ENCODE measurements around the gene ERGIC1. TPM values are rescaled to one million over a fixed set of nuclear protein-coding genes. Genes with fewer than 3 reads are reported as not detected.

The ERGIC1 gene
- total RNA-seq, 1 donor from 2014 or later, result 46.4 TPM

DNA sequence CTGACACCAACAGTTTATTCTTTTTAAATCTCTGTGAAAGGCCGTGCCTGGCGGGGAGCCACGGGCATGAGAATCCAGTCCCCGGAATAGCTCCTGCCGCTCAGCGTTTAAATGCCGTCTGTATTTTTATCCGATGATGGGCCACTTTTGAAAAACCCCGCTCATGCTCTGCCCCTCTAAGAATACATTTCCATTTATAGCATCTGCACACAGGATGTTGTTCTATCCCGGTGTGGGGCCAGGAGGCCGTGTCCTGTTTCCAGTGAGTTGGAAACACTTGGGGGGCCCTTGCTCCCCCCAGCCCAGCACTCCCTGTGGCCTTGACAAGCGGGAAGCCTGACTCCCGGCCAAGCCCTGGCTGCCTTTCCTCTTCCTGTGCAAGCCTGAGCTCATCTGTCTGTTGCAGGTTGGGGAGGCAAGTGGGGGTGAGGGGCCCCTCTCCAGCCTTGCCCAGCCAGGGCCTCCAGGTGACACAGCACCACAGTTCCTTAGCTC is 39.0 kb downstream of the ERGIC1 start:
- H3K4me3 ChIP-seq (ENCODE audit: low read length in 3 of 3), result peak overlapping the region; percentile 24 to 68 (median 26)
- H3K4me1 ChIP-seq (ENCODE audit: control insufficient read depth in 3 of 3, insufficient read depth in 3 of 3, low read length in 3 of 3), result peaks cover 66 to 73% (median 67%) of the 10 kb centered on the region in 3 donors

DNA sequence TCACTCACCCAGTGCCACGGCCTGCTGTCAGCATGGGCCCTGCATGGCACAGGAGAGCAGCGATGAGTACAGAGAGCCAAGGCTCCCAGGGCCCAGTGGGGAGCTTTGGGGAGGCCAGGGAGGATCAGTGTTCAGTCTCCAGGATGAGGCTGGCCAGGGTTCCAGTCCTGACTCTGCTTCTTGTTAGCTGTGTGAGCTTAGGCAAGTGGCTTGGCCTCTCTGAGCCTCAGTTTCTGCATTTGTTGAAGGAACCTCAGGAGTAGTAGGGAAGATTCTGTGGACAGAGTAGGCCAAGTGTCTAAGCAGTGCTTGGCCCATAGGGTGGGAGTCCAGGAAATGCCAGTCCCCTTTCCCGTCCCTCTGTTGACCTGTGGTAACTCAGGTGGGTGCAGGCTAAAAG is 39.5 kb downstream of the ERGIC1 start:
- Histone ChIP-seq H3K27me3 (ENCODE audit: control insufficient read depth in 3 of 3, insufficient read depth in 3 of 3, low read length in 3 of 3) (no peaks in the 10 kb centered on the region), H3K27ac (ENCODE audit: low read depth, low read length) (peak overlapping the region; percentile 97), H3K9me3 (ENCODE audit: control insufficient read depth in 3 of 3, low read length in 3 of 3) (no peaks in the 10 kb centered on the region), H3K4me1 (ENCODE audit: control insufficient read depth in 3 of 3, insufficient read depth in 3 of 3, low read length in 3 of 3) (peaks cover 66 to 73% (median 66%) of the 10 kb centered on the region in 3 donors), H3K36me3 (ENCODE audit: control insufficient read depth in 3 of 3, insufficient read depth in 3 of 3, low read length in 3 of 3) (no peaks in the 10 kb centered on the region), H3K9ac (ENCODE audit: low read depth in 1 of 3, low read length in 3 of 3) (peak overlapping the region; percentile 75 to 85 (median 85)), H3K4me3 (ENCODE audit: low read length in 3 of 3) (peak overlapping the region; percentile 24 to 68 (median 26))

More for the DNA sequence above, 39.0 kb downstream of the ERGIC1 start:
- Histone ChIP-seq H3K27me3 (ENCODE audit: control insufficient read depth in 3 of 3, insufficient read depth in 3 of 3, low read length in 3 of 3) (no peaks in the 10 kb centered on the region), H3K36me3 (ENCODE audit: control insufficient read depth in 3 of 3, insufficient read depth in 3 of 3, low read length in 3 of 3) (no peaks in the 10 kb centered on the region), H3K27ac (ENCODE audit: low read depth, low read length) (peak overlapping the region; percentile 97), H3K9ac (ENCODE audit: low read depth in 1 of 3, low read length in 3 of 3) (peak overlapping the region; percentile 75 to 85 (median 85)), H3K9me3 (ENCODE audit: control insufficient read depth in 3 of 3, low read length in 3 of 3) (no peaks in the 10 kb centered on the region)

DNA sequence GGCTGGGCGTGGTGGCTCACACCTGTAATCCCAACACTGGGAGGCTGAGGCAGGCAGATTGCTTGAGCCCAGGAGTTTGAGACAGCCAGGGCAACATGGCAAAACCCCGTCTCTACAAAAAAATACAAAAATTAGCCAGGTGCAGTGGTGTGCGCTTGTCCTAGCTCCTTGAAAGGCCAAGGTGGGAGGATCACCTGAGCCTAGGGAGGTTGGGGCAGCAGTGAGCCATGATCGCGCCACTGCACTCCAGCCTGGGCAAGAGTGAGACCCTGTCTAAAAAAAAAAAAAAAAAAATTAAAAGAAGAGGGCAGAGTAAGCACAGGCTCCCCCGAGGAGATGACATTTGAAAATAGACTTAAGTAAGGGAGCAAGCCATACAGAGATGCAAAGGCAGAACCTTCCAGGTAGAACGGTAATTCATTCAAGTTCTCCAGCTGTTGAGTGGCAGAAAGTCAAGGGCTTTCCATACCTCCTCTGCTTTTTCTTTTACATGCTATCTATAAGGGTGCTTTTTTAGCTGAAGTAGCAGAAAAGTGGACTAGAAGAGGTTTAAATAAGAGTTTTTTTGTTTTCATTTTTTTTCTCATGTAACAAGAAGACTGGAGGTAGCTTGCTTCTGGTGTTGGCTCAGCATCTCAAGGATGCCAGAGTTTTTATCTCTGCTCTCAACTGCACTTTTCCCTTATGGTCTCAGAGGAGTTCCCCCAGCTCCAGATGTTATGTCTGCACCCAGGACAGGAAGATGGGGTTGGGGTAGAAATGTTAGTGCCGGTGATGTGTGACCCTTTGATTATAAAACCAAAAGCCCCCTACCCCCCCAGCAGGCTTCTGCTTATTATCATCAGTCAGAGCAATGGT is 40.8 kb downstream of the ERGIC1 start:
- Histone ChIP-seq H3K4me3 (ENCODE audit: low read length in 3 of 3) (no peak overlapping the region), H3K9ac (ENCODE audit: low read depth in 1 of 3, low read length in 3 of 3) (no peak overlapping the region), H3K27ac (ENCODE audit: low read depth, low read length) (peak overlapping the region; percentile 97), H3K9me3 (ENCODE audit: control insufficient read depth in 3 of 3, low read length in 3 of 3) (no peaks in the 10 kb centered on the region), H3K36me3 (ENCODE audit: control insufficient read depth in 3 of 3, insufficient read depth in 3 of 3, low read length in 3 of 3) (no peaks in the 10 kb centered on the region), H3K4me1 (ENCODE audit: control insufficient read depth in 3 of 3, insufficient read depth in 3 of 3, low read length in 3 of 3) (peaks cover 65 to 72% (median 66%) of the 10 kb centered on the region in 3 donors), H3K27me3 (ENCODE audit: control insufficient read depth in 3 of 3, insufficient read depth in 3 of 3, low read length in 3 of 3) (no peaks in the 10 kb centered on the region)

DNA sequence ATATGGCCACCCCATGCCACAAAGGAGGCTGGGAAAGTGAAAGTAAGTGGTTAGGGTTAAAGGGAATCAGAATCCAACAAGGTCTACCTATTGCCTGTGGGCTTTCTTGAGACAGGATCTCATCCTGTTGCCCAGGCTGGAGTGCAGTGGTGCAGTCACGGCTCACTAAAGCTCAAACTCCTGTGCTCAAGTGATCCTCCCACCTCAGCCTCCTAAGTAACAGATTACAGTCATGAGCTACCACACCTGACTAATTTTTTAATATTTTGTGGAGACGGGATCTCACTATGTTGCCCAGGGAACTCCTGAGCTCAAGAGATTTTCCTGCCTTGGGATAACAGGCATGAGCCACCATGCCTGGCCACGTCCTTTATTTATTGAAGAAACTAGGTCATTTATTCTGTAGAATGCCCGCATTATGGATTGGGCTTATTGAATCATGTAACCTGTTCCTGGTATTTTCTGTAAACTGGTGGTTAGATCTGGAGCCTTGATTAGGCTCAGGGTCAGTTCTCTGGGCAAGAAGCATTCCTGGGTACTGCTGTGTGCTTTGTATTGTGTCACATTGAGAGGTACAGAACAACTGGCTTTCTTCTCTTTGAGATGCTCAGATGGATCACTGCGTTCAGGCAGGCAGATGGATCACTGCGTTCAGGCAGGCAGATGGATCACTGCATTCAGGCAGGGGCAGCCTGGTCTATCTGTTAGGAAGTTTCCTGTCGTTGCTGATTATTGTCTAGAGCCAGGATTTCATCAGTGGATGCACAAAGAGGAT is 41.6 kb downstream of the ERGIC1 start:
- peak overlapping the region in 1 of 3 donors; percentile 48 for H3K9ac ChIP-seq (ENCODE audit: low read depth in 1 of 3, low read length in 3 of 3)
- no peaks in the 10 kb centered on the region for H3K27me3 ChIP-seq (ENCODE audit: control insufficient read depth in 3 of 3, insufficient read depth in 3 of 3, low read length in 3 of 3)
- H3K4me3 ChIP-seq (ENCODE audit: low read length in 3 of 3), result no peak overlapping the region
- H3K36me3 ChIP-seq (ENCODE audit: control insufficient read depth in 3 of 3, insufficient read depth in 3 of 3, low read length in 3 of 3), result no peaks in the 10 kb centered on the region
- H3K27ac ChIP-seq (ENCODE audit: low read depth, low read length), result peak overlapping the region; percentile 97
- peaks cover 57 to 64% (median 59%) of the 10 kb centered on the region in 3 donors for H3K4me1 ChIP-seq (ENCODE audit: control insufficient read depth in 3 of 3, insufficient read depth in 3 of 3, low read length in 3 of 3)
- H3K9me3 ChIP-seq (ENCODE audit: control insufficient read depth in 3 of 3, low read length in 3 of 3), result no peaks in the 10 kb centered on the region

DNA sequence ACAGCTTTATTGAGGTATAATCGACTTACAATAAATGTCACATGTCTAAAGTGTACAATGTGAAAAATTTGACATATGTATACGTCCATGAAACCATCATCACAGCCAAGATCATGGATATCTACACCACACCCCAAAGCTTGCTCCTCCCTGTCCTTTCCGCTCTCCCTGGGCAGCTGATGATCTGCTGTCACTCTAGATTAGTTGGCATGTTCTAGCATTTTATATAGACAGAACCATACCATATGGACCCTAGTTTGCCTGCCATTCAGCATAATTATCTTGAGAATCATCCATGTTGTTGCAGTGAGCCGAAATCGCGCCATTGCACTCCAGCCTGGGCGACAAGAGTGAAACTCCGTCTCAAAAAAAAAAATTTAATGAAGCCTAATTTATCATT is 42.5 kb downstream of the ERGIC1 start:
- no peaks in the 10 kb centered on the region for H3K27me3 ChIP-seq (ENCODE audit: control insufficient read depth in 3 of 3, insufficient read depth in 3 of 3, low read length in 3 of 3)
- no peak overlapping the region for H3K4me3 ChIP-seq (ENCODE audit: low read length in 3 of 3)
- H3K36me3 ChIP-seq (ENCODE audit: control insufficient read depth in 3 of 3, insufficient read depth in 3 of 3, low read length in 3 of 3), result no peaks in the 10 kb centered on the region
- peak overlapping the region; percentile 97 for H3K27ac ChIP-seq (ENCODE audit: low read depth, low read length)
- H3K9me3 ChIP-seq (ENCODE audit: control insufficient read depth in 3 of 3, low read length in 3 of 3), result no peaks in the 10 kb centered on the region
- H3K9ac ChIP-seq (ENCODE audit: low read depth in 1 of 3, low read length in 3 of 3), result no peak overlapping the region
- H3K4me1 ChIP-seq (ENCODE audit: control insufficient read depth in 3 of 3, insufficient read depth in 3 of 3, low read length in 3 of 3), result peaks cover 48 to 56% (median 50%) of the 10 kb centered on the region in 3 donors

DNA sequence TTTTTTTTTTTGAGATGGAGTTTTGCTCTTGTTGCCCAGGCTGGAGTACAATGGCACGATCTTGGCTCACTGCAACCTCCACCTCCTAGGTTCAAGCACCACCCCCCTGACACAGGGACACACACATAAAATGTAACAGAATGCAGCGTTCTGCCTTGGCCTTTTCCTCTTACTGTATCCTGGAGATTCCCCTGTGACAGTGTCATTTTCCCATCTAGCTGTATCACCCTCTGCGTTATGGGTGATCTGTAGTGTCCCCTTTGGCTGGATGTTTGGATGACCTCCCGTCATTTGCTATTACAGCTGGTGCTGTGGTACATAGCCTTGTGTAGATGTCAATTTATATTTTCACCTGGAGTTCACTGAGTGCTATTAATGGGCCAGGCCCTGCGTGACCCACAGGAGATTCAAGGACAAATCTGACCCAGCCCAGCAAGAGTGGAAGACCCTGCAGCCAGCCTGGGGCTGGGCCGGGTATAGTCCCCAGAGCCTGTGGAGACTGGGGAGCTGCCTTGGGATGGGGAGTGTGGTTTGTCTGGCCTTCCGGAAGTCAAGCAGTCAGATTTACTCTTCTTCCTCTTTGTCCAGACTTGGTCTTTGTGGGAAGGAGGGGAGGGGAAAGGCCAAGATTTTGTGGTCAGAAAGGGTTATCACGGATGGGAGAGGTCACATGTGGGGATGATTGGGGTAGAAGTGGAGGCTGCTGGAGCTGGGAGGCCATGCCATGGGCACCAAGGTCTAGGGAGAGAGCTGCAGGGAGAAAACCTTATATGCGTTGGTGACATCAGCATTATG is 43.6 kb downstream of the ERGIC1 start:
- H3K9me3 ChIP-seq (ENCODE audit: control insufficient read depth in 3 of 3, low read length in 3 of 3), result no peaks in the 10 kb centered on the region
- H3K4me1 ChIP-seq (ENCODE audit: control insufficient read depth in 3 of 3, insufficient read depth in 3 of 3, low read length in 3 of 3), result peaks cover 42 to 51% (median 43%) of the 10 kb centered on the region in 3 donors
- no peaks in the 10 kb centered on the region for H3K27me3 ChIP-seq (ENCODE audit: control insufficient read depth in 3 of 3, insufficient read depth in 3 of 3, low read length in 3 of 3)
- peak overlapping the region; percentile 36 to 70 (median 69) for H3K9ac ChIP-seq (ENCODE audit: low read depth in 1 of 3, low read length in 3 of 3)
- H3K36me3 ChIP-seq (ENCODE audit: control insufficient read depth in 3 of 3, insufficient read depth in 3 of 3, low read length in 3 of 3), result peaks cover 0 to under 1% (median 0%) of the 10 kb centered on the region in 3 donors
- peak overlapping the region; percentile 97 for H3K27ac ChIP-seq (ENCODE audit: low read depth, low read length)
- H3K4me3 ChIP-seq (ENCODE audit: low read length in 3 of 3), result peak overlapping the region in 1 of 3 donors; percentile 54

DNA sequence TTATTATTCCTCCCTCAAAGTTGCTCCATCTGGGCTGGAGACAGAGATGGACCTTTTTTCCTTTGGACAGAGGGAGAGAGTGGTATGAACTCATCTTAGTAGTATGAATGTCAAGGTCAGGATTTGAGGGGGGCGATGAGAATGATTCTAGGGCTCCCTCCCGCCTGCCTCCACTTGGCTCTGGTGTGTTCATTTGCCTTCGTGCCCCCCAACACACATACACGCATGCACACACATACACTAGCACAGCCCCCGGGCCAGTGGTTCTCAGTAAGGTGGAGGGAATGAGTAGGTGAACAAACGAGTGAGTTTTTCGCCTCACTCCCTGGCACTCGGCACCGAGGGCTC is 44.5 kb downstream of the ERGIC1 start:
- no peaks in the 10 kb centered on the region for H3K9me3 ChIP-seq (ENCODE audit: control insufficient read depth in 3 of 3, low read length in 3 of 3)
- peak overlapping the region; percentile 69 to 82 (median 70) for H3K9ac ChIP-seq (ENCODE audit: low read depth in 1 of 3, low read length in 3 of 3)
- peak overlapping the region; percentile 97 for H3K27ac ChIP-seq (ENCODE audit: low read depth, low read length)
- H3K4me3 ChIP-seq (ENCODE audit: low read length in 3 of 3), result peak overlapping the region; percentile 48 to 62 (median 54)
- peaks cover 33 to 44% (median 37%) of the 10 kb centered on the region in 3 donors for H3K4me1 ChIP-seq (ENCODE audit: control insufficient read depth in 3 of 3, insufficient read depth in 3 of 3, low read length in 3 of 3)
- no peaks in the 10 kb centered on the region for H3K27me3 ChIP-seq (ENCODE audit: control insufficient read depth in 3 of 3, insufficient read depth in 3 of 3, low read length in 3 of 3)
- H3K36me3 ChIP-seq (ENCODE audit: control insufficient read depth in 3 of 3, insufficient read depth in 3 of 3, low read length in 3 of 3), result peaks cover 0 to 2% (median 0%) of the 10 kb centered on the region in 3 donors

DNA sequence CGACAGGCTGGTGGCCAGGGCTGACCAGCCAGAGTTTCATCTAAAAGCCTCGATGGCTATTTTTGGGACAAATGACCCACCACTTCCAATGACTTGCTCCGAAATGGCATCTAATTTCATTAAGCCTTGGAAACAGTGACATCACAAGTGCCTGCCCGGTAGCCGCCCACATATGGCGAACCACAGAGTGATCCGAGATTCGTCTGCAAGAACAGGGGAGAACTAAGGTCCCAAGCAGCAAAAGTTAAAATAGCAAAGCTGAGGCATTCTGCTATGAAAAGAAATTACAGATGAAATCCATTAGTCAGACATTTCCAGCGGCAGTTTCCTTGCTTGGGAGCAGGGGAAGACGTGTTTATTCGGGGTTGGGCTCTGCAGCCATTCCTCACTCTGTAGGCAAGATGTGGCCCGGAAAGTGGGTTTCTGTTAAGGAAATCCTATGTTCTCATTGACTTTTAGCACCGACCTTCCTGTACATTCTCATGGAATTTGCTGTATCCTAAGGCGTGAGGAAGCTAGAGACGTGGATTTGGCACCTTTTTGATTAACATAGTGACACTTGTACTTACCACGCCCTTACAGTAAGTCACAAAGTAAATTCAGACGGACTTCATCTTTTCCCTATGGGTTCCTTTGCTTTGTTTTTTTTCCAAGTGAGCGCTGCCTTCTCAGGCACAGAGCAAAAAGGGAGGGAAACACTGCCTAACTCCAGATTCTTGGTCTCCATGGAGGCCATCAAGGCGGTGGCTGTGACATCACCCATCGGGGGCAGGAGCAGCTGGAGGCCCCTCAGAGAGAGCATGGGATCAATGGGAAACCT is 45.1 kb downstream of the ERGIC1 start:
- H3K9ac ChIP-seq (ENCODE audit: low read depth in 1 of 3, low read length in 3 of 3), result peak overlapping the region; percentile 69 to 82 (median 70)
- H3K4me3 ChIP-seq (ENCODE audit: low read length in 3 of 3), result peak overlapping the region; percentile 48 to 62 (median 54)
- H3K27ac ChIP-seq (ENCODE audit: low read depth, low read length), result peak overlapping the region; percentile 97
- H3K36me3 ChIP-seq (ENCODE audit: control insufficient read depth in 3 of 3, insufficient read depth in 3 of 3, low read length in 3 of 3), result peaks cover 0 to 2% (median 0%) of the 10 kb centered on the region in 3 donors
- no peaks in the 10 kb centered on the region for H3K27me3 ChIP-seq (ENCODE audit: control insufficient read depth in 3 of 3, insufficient read depth in 3 of 3, low read length in 3 of 3)
- H3K9me3 ChIP-seq (ENCODE audit: control insufficient read depth in 3 of 3, low read length in 3 of 3), result no peaks in the 10 kb centered on the region
- peaks cover 30 to 40% (median 34%) of the 10 kb centered on the region in 3 donors for H3K4me1 ChIP-seq (ENCODE audit: control insufficient read depth in 3 of 3, insufficient read depth in 3 of 3, low read length in 3 of 3)

All from skeletal muscle tissue (tissue), 4 donors.